HCT116 (cell line): Measurements from ENCODE around the gene PITPNC1. TPM values are rescaled to one million over a fixed set of nuclear protein-coding genes. Genes with fewer than 3 reads are reported as not detected.
"Not testable (repeated sequence)": the region's sequence is repeated elsewhere in the genome, so short reads cannot be mapped to it uniquely, and the experiment has no call there.

Experiments used
- ATAC-seq: fragments of 200-7000 bp; cut with Tn5 transposase; 2 replicates; pipeline ENCODE4 v1.9.1; 2020; ENCODE audit warnings: mild to moderate bottlenecking, moderate library complexity
- BruUV-seq: library from RNA; stranded (reverse); fragments of 400-500 nt; replicated peaks from 2 replicates; lab custom pipeline; 2021; lab: Mats Ljungman, UMichigan
- CTCF ChIA-PET: fragments of 300-600 bp; sonication (Branson Sonifier 250); formaldehyde crosslinking; loops from one replicate; lab custom pipeline; 2021; ENCODE audit warnings: antibody characterized with exemption; lab: Charles Lee
- POLR2A ChIA-PET: fragments of 300-600, 350-600 bp; sonication (Branson Sonifier 250); formaldehyde crosslinking; loops from one replicate; lab custom pipeline; 2021; ENCODE audit warnings: antibody characterized with exemption; lab: Charles Lee
- RAD21 ChIA-PET, 2 experiments: fragments of 300-600 bp; sonication (Branson Sonifier 250); formaldehyde crosslinking; loops; one replicate each; lab custom pipeline; 2023; ENCODE audit warnings: low total read pairs in 2 of 2; ENCODE audit not compliant: uncharacterized antibody in 2 of 2, unreplicated experiment in 2 of 2, low non-redundant PET in 1 of 2; lab: Charles Lee
- DNase-seq: peaks from one replicate; pipeline ENCODE4 v3.0.0-alpha.2; 2010; ENCODE audit warnings: low read depth, low spot score
- H2AFZ ChIP-seq: fragments of 200-600 bp; shearing (Covaris generic), sonication (generic); 2 replicates; pipeline ENCODE4 v1.6.1; 2017; ENCODE audit warnings: low read depth, mixed run types, mixed read lengths, antibody characterized with exemption, low read length; ENCODE audit not compliant: poor library complexity, severe bottlenecking
- H3K27ac ChIP-seq: 2 replicates; pipeline ENCODE4 v1.5.1; 2012; ENCODE audit warnings: low read depth, low read length
- H3K27me3 ChIP-seq: fragments of 200-600 bp; sonication (generic); 2 replicates; pipeline ENCODE4 v1.6.1; 2016; ENCODE audit warnings: mixed run types, low read length, mixed read lengths; ENCODE audit not compliant: insufficient read depth
- H3K36me3 ChIP-seq, 2 experiments: fragments of 200-500 bp in 1 of 2; fragments of 200-600 bp in 1 of 2; sonication (Bioruptor generic) in 1 of 2; sonication (generic) in 1 of 2; 2 replicates each; pipeline versions ENCODE4 v1.5.1 to v1.6.1; 2014 to 2016; ENCODE audit warnings: low read length in 2 of 2, inconsistent platforms in 1 of 2, mixed read lengths in 1 of 2, mixed run types in 1 of 2; ENCODE audit not compliant: insufficient read depth in 2 of 2, control insufficient read depth in 1 of 2
- H3K4me1 ChIP-seq, 2 experiments: fragments of 200-600 bp in 1 of 2; sonication (generic) in 1 of 2; 2 replicates each; pipeline versions ENCODE4 v1.5.1 to v1.6.1; 2012 to 2017; ENCODE audit warnings: low read length in 2 of 2, inconsistent platforms in 1 of 2, mild to moderate bottlenecking in 1 of 2, mixed read lengths in 1 of 2, mixed run types in 1 of 2, moderate library complexity in 1 of 2; ENCODE audit not compliant: insufficient read depth in 2 of 2, control insufficient read depth in 1 of 2
- H3K4me2 ChIP-seq: fragments of 200-600 bp; sonication (generic); 2 replicates; pipeline ENCODE4 v1.6.1; 2017; ENCODE audit warnings: mixed run types, low read length, mixed read lengths
- H3K4me3 ChIP-seq, 2 experiments: fragments of 200-600 bp in 1 of 2; sonication (generic) in 1 of 2; replicated peaks in 1 of 2; 2 replicates each; pipeline ENCODE4 v1.5.1; 2011 to 2016; ENCODE audit warnings: low read length in 2 of 2, control low read depth in 1 of 2, low read depth in 1 of 2, mild to moderate bottlenecking in 1 of 2, mixed read lengths in 1 of 2, mixed run types in 1 of 2
- H3K79me2 ChIP-seq: fragments of 200-600 bp; sonication (generic); 2 replicates; pipeline ENCODE4 v1.6.1; 2017; ENCODE audit warnings: mild to moderate bottlenecking, mixed run types, low read length, moderate library complexity, mixed read lengths; ENCODE audit not compliant: insufficient read depth
- H3K9ac ChIP-seq: fragments of 200-600 bp; sonication (generic); 2 replicates; pipeline ENCODE4 v1.6.1; 2016; ENCODE audit warnings: low read length, mixed read lengths
- H3K9me2 ChIP-seq: fragments of 200-600 bp; sonication (generic), shearing (Covaris generic); 2 replicates; pipeline ENCODE4 v1.6.1; 2017; ENCODE audit warnings: mixed run types, mild to moderate bottlenecking, moderate library complexity; ENCODE audit not compliant: insufficient read depth
- H3K9me3 ChIP-seq, 2 experiments: fragments of 200-500 bp in 1 of 2; fragments of 200-600 bp in 1 of 2; sonication (Bioruptor generic) in 1 of 2; sonication (generic) in 1 of 2; 2 replicates each; pipeline ENCODE4 v1.6.1; 2014 to 2017; ENCODE audit warnings: low read length in 2 of 2, mixed read lengths in 2 of 2, inconsistent platforms in 1 of 2, low read depth in 1 of 2, mild to moderate bottlenecking in 1 of 2, mixed run types in 1 of 2, moderate library complexity in 1 of 2; ENCODE audit not compliant: control insufficient read depth in 1 of 2, insufficient read depth in 1 of 2
- H4K20me1 ChIP-seq: fragments of 200-600 bp; sonication (generic), shearing (Covaris generic); 2 replicates; pipeline ENCODE4 v1.6.1; 2017; ENCODE audit warnings: mixed run types, mild to moderate bottlenecking, moderate library complexity; ENCODE audit not compliant: insufficient read depth
- CEBPB ChIP-seq: IDR thresholded peaks from 2 replicates; pipeline ENCODE4 v1.6.1; 2012; ENCODE audit warnings: low read depth
- SIN3A ChIP-seq: IDR thresholded peaks from 2 replicates; pipeline ENCODE4 v1.6.1; 2012; ENCODE audit warnings: low read depth
- SP1 ChIP-seq: IDR thresholded peaks from 2 replicates; pipeline ENCODE4 v1.6.1; 2012; ENCODE audit warnings: low read depth
- intact Hi-C: fragments of 100-400 bp; cut with micrococcal nuclease; formaldehyde crosslinking; loops from 2 replicates; pipeline ENCODE4 v1.10.0; 2022
- total RNA-seq: library from RNA; stranded (reverse); gene quantifications from one replicate; pipeline ENCODE4 v1.2.1, GENCODE V29; 2021; ENCODE audit not compliant: unreplicated experiment
- TF ChIP-seq, protein P1 (sequence below), 3 experiments: fragments of 200-600 bp in 1 of 3; sonication (generic) in 1 of 3; IDR thresholded peaks in 2 of 3; conservative IDR thresholded peaks in 1 of 3; 2 replicates each; pipeline ENCODE4 v1.5.1; 2012 to 2017; ENCODE audit warnings: low read depth in 2 of 3, low read length in 2 of 3, antibody characterized with exemption in 1 of 3, borderline replicate concordance in 1 of 3, control low read depth in 1 of 3, mild to moderate bottlenecking in 1 of 3, mixed read lengths in 1 of 3, mixed run types in 1 of 3, moderate library complexity in 1 of 3; ENCODE audit not compliant: insufficient read depth in 1 of 3

Gene PITPNC1
- total RNA-seq, 1 experiment from 2014 or later, result 41.9 TPM

DNA sequence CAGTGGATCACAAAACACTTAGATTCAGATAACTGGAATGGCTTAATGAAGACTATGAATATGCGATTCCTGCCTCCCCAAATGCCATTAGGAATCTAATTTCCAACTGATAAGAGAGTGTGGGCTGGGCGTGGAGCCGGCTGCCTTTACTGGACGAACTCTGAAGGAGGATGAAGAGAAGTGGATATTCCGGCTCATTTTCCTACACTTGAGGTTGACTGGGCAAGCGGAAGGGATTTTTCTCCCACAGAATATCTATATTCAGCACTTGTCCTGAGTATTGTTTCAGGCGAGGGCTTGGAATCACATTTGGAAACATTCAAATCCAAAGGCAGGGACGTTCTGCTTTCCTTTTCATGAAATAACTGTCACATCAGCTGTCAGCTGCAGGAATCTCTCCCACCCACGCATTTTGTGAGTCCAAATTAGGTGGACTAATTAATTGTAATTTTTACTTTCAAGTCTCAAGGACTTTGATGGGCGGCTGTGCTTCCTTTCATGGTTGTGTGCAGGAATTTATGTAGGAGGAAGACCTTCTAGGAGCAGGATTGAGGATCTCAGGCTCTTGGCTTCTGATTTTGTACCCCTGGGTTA lies 138.5 kb downstream of the PITPNC1 start:
- Histone ChIP-seq H4K20me1 (no peaks in the 10 kb centered on the region), H3K9ac (no peak overlapping the region), H2AFZ (no peak overlapping the region), H3K27me3 (no peaks in the 10 kb centered on the region), H3K27ac (no peak overlapping the region), H3K4me3 (no peak overlapping the region), H3K4me2 (no peak overlapping the region), H3K9me2 (no peaks in the 10 kb centered on the region), H3K36me3 (no peaks in the 10 kb centered on the region), H3K4me1 (peaks cover 5 to 9% of the 10 kb centered on the region in 2 experiments; a peak in 3 of 4 replicates), H3K9me3 (peaks cover 0 to 6% of the 10 kb centered on the region in 2 experiments; a peak in 1 of 4 replicates), H3K79me2 (no peaks in the 10 kb centered on the region)
- TF ChIP-seq SIN3A, result no peak
- RAD21 ChIA-PET, result no interaction called here
- no peak for ATAC-seq
- POLR2A ChIA-PET, result no interaction called here
- CTCF ChIA-PET, result no interaction called here
- intact Hi-C loops, result no loop called here
- DNase-seq, result no peak
- BruUV-seq, result no TSS peak

- DNase-seq, POLR2A ChIA-PET, H3K9ac ChIP-seq, intact Hi-C loops, BruUV-seq, RAD21 ChIA-PET, H3K4me2 ChIP-seq, H3K9me3 ChIP-seq, H3K9me2 ChIP-seq, H3K4me1 ChIP-seq, ATAC-seq, H3K36me3 ChIP-seq, H4K20me1 ChIP-seq, H3K27ac ChIP-seq, H3K79me2 ChIP-seq, H3K27me3 ChIP-seq, H2AFZ ChIP-seq, H3K4me3 ChIP-seq: not testable (repeated sequence)
- CTCF ChIA-PET, result interaction anchor here (1.1 kb wide), 1 partner anchor 41 kb away, joined by 3 read pairs; no protein-coding TSS in a partner anchor
These were observed 139.5 kb downstream of the PITPNC1 start for GRCh38 chr17:67516571-67516970.

GRCh38 chr17:67517325-67517724 lies 140.2 kb downstream of the PITPNC1 start:
- H3K9me3 ChIP-seq, result peaks cover 0 to 6% of the 10 kb centered on the region in 2 experiments; a peak in 1 of 4 replicates
- no peaks in the 10 kb centered on the region for H3K27me3 ChIP-seq
- ChIA-PET POLR2A (no interaction called here), RAD21 (no interaction called here), CTCF (interaction anchor here (1.1 kb wide), 1 partner anchor 42 kb away, joined by 3 read pairs; no protein-coding TSS in a partner anchor)
- BruUV-seq, result no TSS peak
- TF ChIP-seq CEBPB, result no peak
- TF ChIP-seq SP1, result no peak
- TF ChIP-seq, protein P1, sequence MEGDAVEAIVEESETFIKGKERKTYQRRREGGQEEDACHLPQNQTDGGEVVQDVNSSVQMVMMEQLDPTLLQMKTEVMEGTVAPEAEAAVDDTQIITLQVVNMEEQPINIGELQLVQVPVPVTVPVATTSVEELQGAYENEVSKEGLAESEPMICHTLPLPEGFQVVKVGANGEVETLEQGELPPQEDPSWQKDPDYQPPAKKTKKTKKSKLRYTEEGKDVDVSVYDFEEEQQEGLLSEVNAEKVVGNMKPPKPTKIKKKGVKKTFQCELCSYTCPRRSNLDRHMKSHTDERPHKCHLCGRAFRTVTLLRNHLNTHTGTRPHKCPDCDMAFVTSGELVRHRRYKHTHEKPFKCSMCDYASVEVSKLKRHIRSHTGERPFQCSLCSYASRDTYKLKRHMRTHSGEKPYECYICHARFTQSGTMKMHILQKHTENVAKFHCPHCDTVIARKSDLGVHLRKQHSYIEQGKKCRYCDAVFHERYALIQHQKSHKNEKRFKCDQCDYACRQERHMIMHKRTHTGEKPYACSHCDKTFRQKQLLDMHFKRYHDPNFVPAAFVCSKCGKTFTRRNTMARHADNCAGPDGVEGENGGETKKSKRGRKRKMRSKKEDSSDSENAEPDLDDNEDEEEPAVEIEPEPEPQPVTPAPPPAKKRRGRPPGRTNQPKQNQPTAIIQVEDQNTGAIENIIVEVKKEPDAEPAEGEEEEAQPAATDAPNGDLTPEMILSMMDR (IDR thresholded peaks at IDR 0.05 in 2 of 3, conservative IDR thresholded peaks at IDR 0.05 in 1 of 3; ENCODE audit: borderline replicate concordance in 1 of 3, insufficient read depth in 1 of 3, low read depth in 2 of 3, low read length in 2 of 3), result peak in 2 of 3 experiments; percentile 12 to 39; a peak in 3 of 6 replicates
- H3K4me2 ChIP-seq, result no peak overlapping the region
- no peaks in the 10 kb centered on the region for H3K9me2 ChIP-seq
- peaks cover 14 to 15% of the 10 kb centered on the region in 2 experiments for H3K4me1 ChIP-seq
- no peaks in the 10 kb centered on the region for H3K36me3 ChIP-seq
- DNase-seq (no peak), ATAC-seq (no peak)
- H3K4me3 ChIP-seq, result no peak overlapping the region
- H4K20me1 ChIP-seq, result no peaks in the 10 kb centered on the region
- no peak overlapping the region for H3K9ac ChIP-seq
- H3K27ac ChIP-seq, result no peak overlapping the region
- H3K79me2 ChIP-seq, result no peaks in the 10 kb centered on the region
- H2AFZ ChIP-seq, result no peak overlapping the region
- intact Hi-C loops, result no loop called here
